AG09309 (cell line): Measurements from ENCODE around the gene HIF3A.

Experiments used
- DNase-seq: peaks from one replicate; pipeline ENCODE4 v3.0.0-alpha.2; 2010; ENCODE audit warnings: low read depth
- H3K4me3 ChIP-seq: 2 replicates; pipeline ENCODE4 v1.5.1; 2011; ENCODE audit warnings: mild to moderate bottlenecking, low read depth, low read length, moderate library complexity; ENCODE audit not compliant: control insufficient read depth
- TF ChIP-seq, protein P1 (sequence below): IDR thresholded peaks from 2 replicates; pipeline ENCODE4 v1.5.1; 2011; ENCODE audit warnings: mild to moderate bottlenecking, low read depth, low read length, inconsistent platforms; ENCODE audit not compliant: insufficient read depth, control insufficient read depth; ENCODE audit errors: missing control alignments

Gene HIF3A

DNA sequence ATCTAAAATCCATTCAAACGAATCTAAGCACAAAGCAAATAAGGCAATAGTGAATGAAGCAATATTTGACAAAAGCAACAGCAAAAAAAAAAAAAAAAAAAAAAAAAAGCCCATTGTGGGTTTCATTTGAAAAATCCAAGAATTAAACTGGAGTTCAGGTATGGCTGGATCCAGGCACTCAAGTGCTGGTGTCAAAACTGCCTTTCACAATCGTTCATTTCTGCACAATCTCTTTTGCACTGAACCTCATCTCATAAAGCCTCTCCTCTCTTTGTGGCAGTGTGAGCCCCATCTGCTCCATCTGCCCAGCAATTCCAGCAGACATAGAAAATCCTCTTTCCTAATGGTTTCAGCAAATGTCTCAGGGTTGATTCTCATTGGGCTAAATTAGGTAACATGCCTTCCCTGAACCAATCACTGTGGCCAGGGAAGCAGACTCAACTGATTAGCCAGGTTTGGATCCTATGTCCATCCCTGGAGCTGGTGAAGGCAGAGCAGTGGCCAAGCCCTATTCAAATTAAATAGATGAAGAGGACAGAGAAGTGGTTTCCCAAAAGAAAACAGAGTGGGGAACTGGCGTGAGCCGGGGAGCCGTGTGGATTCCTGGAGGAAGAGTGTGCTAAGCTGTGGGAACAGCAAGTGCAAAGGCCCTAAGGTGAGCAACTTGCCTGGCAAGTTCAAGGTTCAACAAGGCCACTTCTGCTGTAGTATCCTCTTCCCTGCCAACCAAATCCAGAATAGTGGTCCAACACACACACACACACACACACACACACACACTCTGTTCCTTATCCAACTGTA lies 1.2 kb upstream of the HIF3A start:
- DNase-seq: no peak
- TF ChIP-seq, protein P1, sequence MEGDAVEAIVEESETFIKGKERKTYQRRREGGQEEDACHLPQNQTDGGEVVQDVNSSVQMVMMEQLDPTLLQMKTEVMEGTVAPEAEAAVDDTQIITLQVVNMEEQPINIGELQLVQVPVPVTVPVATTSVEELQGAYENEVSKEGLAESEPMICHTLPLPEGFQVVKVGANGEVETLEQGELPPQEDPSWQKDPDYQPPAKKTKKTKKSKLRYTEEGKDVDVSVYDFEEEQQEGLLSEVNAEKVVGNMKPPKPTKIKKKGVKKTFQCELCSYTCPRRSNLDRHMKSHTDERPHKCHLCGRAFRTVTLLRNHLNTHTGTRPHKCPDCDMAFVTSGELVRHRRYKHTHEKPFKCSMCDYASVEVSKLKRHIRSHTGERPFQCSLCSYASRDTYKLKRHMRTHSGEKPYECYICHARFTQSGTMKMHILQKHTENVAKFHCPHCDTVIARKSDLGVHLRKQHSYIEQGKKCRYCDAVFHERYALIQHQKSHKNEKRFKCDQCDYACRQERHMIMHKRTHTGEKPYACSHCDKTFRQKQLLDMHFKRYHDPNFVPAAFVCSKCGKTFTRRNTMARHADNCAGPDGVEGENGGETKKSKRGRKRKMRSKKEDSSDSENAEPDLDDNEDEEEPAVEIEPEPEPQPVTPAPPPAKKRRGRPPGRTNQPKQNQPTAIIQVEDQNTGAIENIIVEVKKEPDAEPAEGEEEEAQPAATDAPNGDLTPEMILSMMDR: no peak
- H3K4me3 ChIP-seq: no peak overlapping the region

DNA sequence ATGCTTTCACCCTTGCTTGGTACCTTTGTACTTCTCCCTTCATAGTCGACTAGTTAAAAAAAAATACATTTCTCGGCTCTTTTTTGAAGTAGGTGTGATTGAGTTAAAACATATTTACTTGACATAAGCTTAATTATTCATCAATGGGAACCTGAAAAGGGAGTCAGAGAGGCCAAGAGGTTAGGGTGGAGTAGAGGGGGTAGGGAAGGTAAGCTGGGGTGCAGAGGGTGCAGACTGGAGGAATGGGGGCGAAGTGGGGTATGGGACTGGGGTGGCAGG lies 701 bp upstream of the HIF3A start:
- TF ChIP-seq, protein P1: no peak
- no peak overlapping the region for H3K4me3 ChIP-seq

DNA sequence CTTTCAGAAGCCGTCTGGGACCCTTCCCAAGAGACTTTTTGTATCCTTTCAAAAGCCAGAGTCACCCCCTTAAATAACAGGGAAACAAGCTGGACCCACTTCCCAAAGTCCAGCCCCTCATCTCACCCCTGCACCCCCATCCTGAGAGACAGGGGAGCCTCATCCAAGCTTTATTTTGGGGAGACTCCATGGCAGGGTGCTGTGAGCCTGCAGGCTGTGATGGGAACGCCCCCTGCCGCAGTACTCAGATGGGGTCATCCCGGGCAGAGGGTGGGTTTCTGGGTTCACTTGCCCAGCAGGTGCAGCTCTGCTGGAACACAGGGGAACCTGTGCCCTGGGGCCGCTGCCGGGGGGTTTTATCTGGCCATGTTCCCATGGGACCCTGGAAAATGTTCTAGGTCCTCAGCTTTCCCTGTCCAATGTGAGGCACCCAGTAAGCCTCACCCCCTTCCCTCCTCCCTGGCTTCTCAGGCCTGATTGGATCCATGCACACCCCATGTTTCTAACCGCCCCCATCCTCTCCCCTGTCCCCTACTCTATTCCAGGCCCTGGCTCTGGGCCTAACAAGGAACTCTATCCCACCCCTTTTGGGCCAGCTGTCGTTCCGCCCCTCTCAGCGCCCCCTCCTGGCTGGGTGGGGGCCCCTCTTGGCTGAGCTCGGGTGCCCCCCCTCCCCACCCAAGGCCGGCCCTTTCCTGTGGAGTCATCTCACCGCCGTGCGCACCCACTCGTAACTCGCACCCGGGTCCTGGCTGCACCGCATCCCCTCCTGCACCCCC lies 1.0 kb downstream of the HIF3A start:
- DNase-seq: no peak
- H3K4me3 ChIP-seq: no peak overlapping the region
- TF ChIP-seq, protein P1: peak; percentile 2

More for the DNA sequence above, 701 bp upstream of the HIF3A start:
- no peak for DNase-seq

DNA sequence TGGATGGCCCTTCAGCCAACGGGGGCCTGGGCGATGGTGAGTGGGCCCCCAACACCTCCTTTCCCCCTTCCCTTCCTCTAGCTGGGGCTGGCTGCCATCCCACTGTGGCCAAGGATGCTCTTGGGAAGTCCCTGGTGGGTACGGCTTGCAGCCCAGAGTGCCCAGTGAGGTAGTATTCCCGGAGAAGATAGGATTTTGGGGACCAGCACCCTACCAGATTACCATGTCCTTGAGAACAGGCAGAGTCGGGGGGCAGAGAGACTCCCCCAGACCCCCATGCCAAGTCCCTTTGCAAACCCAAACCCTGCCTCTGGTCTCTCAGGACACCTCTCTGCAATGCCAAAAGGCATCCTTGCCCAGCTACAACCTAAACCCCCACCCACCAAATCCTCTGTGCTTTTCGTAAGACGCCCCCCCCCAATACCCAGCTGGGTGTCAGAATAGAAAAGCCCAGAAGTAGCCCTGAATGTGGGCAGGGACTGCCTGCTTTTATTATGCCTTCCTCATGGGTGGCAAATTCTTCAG lies 1.7 kb downstream of the HIF3A start:
- TF ChIP-seq, protein P1: no peak
- no peak for DNase-seq
- H3K4me3 ChIP-seq: no peak overlapping the region

DNA sequence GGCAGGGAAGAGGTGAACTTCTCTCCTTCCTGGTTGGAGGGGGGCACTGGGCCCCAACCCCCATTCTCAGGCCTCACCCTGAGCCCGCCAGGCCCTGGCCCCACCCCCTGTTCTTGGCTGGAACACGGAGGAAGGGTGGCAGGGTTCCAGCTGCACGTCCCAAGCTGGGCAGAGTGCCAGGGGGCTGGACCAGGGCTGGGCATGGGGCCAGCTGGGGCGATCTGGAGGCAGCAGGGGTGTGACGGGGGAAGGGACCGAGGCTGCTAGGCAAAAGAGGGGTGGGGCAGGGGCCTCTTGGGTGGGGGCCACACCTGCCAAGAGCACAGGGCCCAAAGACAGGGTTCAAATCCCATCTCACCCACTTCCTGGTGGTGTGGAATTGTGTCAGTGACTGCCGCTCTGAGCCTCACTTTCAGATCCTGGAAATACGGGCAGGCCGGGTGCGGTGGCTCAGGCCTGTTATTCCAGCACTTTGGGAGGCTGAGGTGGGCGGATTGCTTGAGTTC lies 2.2 kb downstream of the HIF3A start:
- DNase-seq: no peak
- H3K4me3 ChIP-seq: no peak overlapping the region

DNA sequence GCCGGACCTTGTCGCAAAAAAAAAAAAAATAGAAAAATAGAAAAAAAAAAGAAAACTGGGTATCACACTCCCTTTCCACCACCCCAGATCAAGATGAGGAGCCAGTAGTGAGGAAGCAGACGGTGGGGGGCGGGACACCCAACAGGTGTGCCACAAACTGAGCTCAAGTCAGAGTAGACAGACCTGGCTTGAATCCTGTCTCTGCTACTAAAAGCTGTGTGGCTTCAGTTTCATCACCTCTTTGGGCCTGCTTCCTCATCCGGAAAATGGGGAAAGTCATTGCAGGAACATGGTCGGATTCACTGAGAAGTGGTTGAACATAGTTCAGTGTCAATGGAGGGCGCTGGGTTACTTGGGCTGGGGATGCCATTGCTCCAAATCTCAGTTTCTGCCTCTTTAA lies 2.9 kb downstream of the HIF3A start:
- no peak overlapping the region for H3K4me3 ChIP-seq
- no peak for DNase-seq
- TF ChIP-seq, protein P1: no peak

More for the DNA sequence above, 2.2 kb downstream of the HIF3A start:
- TF ChIP-seq, protein P1: no peak
